H1 (cell line): ENCODE measurements around the gene SMIM24. TPM values are rescaled to one million over a fixed set of nuclear protein-coding genes. Genes with fewer than 3 reads are reported as not detected.

Experiments
- CTCF ChIP-seq, 3 experiments: IDR thresholded peaks; 1 replicate in 2 of 3; 2 replicates in 1 of 3; pipeline versions ENCODE4 v1.5.1 to v1.6.1; 2011; ENCODE audit warnings: low read length in 3 of 3, mild to moderate bottlenecking in 3 of 3, inconsistent platforms in 2 of 3, low read depth in 1 of 3, moderate library complexity in 1 of 3; ENCODE audit not compliant: insufficient read depth in 1 of 3; ENCODE audit errors: control extremely low read depth in 1 of 3
- SIX5 ChIP-seq: IDR thresholded peaks from 2 replicates; pipeline ENCODE4 v1.6.1; 2011; ENCODE audit warnings: mild to moderate bottlenecking, low read depth, low read length
- polyA plus RNA-seq, 7 experiments: library from polyadenylated mRNA; depleted of rRNA in 3 of 7; stranded (reverse) in 5 of 7; unstranded in 2 of 7; fragments of >200 nt in 5 of 7; fragments of 200-250 nt in 2 of 7; gene quantifications; 1 replicate in 5 of 7; 2 replicates in 1 of 7; 4 replicates in 1 of 7; pipeline versions ENCODE4 v1.2.1 to v1.2.3, GENCODE V29; 2011 to 2013; ENCODE audit warnings: missing spikeins in 2 of 7, mixed read lengths in 2 of 7
- total RNA-seq: library from RNA; stranded (reverse); fragmentation: NEBNext Ultra II Directional; extraction: Animal tissue kit (Norgen Biotek cat#: 25700); gene quantifications from 2 replicates; pipeline ENCODE4 v1.2.1, GENCODE V29; 2021
- TF ChIP-seq, protein P1 (sequence below): IDR thresholded peaks from 2 replicates; pipeline ENCODE4 v1.6.1; 2011; ENCODE audit warnings: low read depth, mild to moderate bottlenecking, low read length; ENCODE audit not compliant: insufficient read depth

The SMIM24 gene
- total and polyA plus RNA-seq, 2 of the 8 experiments (the other 6 are each of a cell fraction or from before 2014, with no cell fraction given), result 3.8 to 4.5 TPM

DNA sequence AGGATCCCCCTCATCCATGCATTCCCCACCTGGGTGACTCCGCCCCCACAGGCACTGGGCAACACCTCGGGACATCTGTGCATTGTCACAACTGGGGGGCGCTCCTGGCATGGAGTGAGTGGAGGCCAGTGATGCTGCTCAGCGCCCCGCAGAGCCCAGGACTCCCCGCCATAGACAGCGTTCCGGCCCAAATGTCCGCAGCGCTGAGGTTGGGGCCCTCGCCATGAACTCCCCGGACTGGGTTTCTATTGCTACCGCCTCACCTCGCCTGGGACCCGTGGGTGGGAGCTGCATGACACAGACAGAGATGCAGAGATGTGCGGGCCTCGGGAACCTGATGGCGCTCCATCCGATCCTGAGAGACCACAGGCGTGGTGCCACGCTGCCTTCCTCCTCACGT lies 30.4 kb upstream of the SMIM24 start (continued):
- TF ChIP-seq CTCF (IDR thresholded peaks at IDR 0.05; ENCODE audit: control extremely low read depth in 1 of 3, insufficient read depth in 1 of 3, low read depth in 1 of 3, low read length in 3 of 3) (peak; percentile 8 to 29 (median 9); a peak in 3 of 4 replicates), SIX5 (no peak)
- TF ChIP-seq, protein P1, sequence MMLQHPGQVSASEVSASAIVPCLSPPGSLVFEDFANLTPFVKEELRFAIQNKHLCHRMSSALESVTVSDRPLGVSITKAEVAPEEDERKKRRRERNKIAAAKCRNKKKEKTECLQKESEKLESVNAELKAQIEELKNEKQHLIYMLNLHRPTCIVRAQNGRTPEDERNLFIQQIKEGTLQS, result no peak
